Brain microvascular endothelial cell (primary cell): ENCODE data around the gene SIPA1L3.

ENCODE experiments used
- DNase-seq: peaks from one replicate; pipeline ENCODE4 v3.0.0-alpha.2; 2020
- H3K27ac ChIP-seq: fragments of 250-450 bp; sonication (Bioruptor Pico); 2 replicates; pipeline ENCODE4 v1.5.1; 2020; ENCODE audit warnings: mild to moderate bottlenecking, moderate library complexity
- H3K27me3 ChIP-seq: fragments of 250-450 bp; sonication (Bioruptor Pico); replicated peaks from 2 replicates; pipeline ENCODE4 v1.5.1; 2020; ENCODE audit warnings: mild to moderate bottlenecking
- H3K36me3 ChIP-seq: fragments of 250-450 bp; sonication (Bioruptor Pico); replicated peaks from 2 replicates; pipeline ENCODE4 v1.5.1; 2020; ENCODE audit warnings: mild to moderate bottlenecking
- H3K4me3 ChIP-seq: 2 replicates; pipeline ENCODE4 v1.5.1; 2011; ENCODE audit warnings: low read depth, mild to moderate bottlenecking, control low read depth, low read length, moderate library complexity
- in situ Hi-C: cut with HindIII; loops from 2 replicates; pipeline ENCODE4 v1.10.0; 2017; ENCODE audit warnings: low sequenced_read_pairs, low pct_ligation_motif_present
- TF ChIP-seq, protein P1 (sequence below): IDR thresholded peaks from 2 replicates; pipeline ENCODE4 v1.5.1; 2011; ENCODE audit warnings: low read depth, mild to moderate bottlenecking, moderate library complexity, low read length, control low read depth, inconsistent platforms; ENCODE audit errors: missing control alignments

SIPA1L3 gene

DNA sequence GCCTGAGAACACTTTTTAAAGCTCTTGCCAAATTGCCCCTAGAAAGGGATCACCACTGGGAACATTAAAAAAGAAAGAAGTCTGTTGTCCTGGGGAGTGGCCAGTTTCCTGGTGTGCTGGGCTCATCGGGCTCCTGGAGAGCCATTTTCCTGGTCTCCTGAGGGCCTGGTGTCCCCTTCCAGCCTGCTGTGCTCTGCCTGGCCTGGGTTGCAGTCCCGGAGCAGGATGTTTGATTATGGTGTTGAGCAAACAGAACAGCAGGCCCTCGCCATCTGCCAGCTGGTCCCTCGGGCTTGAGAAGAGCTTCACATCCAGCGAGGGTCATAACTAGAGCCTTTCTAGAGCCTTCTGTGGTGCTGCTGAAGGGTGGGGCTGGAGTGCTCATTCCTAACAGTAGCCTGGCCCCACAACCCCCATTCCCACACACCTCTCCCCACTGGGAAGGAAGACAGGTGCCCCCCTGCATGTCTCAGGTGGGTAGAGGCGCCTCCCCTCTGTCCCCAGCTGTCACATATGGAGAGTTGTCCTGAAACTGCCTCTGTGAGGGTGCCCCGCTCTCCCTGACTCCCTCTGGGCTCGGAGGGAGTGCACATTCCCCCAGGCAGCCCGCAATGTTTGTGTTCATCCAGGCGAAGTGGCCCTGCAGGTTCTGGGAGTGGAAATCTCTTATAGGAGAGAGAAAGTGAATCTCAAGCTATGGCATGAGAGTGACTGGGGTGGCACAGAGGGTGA is 151.1 kb downstream of the SIPA1L3 start:
- H3K27ac ChIP-seq: no peak overlapping the region
- H3K27me3 ChIP-seq: no peaks in the 10 kb centered on the region
- no peak overlapping the region for H3K4me3 ChIP-seq
- in situ Hi-C loops: no loop called here
- TF ChIP-seq, protein P1, sequence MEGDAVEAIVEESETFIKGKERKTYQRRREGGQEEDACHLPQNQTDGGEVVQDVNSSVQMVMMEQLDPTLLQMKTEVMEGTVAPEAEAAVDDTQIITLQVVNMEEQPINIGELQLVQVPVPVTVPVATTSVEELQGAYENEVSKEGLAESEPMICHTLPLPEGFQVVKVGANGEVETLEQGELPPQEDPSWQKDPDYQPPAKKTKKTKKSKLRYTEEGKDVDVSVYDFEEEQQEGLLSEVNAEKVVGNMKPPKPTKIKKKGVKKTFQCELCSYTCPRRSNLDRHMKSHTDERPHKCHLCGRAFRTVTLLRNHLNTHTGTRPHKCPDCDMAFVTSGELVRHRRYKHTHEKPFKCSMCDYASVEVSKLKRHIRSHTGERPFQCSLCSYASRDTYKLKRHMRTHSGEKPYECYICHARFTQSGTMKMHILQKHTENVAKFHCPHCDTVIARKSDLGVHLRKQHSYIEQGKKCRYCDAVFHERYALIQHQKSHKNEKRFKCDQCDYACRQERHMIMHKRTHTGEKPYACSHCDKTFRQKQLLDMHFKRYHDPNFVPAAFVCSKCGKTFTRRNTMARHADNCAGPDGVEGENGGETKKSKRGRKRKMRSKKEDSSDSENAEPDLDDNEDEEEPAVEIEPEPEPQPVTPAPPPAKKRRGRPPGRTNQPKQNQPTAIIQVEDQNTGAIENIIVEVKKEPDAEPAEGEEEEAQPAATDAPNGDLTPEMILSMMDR: no peak
- peaks cover 2% of the 10 kb centered on the region for H3K36me3 ChIP-seq
- no peak for DNase-seq

DNA sequence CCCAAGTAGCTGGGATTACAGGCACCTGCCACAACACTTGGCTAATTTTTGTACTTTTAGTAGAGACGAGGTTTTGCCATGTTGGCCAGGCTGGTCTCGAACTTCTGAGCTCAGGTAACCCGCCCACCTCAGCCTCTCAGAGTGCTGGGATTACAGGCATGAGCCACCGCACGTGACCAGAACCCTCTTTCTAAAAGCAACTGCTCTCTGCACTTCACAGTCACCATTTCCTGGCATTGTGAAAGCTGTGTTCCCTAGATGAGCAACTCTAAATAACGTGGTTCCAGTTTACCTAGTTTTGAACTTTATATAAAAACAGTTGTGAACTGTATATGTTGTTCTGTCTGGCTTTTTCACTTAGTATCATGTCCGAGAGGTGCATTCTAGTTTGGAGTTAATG is 152.9 kb downstream of the SIPA1L3 start:
- TF ChIP-seq, protein P1: no peak
- Histone ChIP-seq H3K27ac (no peak overlapping the region), H3K36me3 (no peaks in the 10 kb centered on the region), H3K27me3 (no peaks in the 10 kb centered on the region), H3K4me3 (no peak overlapping the region)
- in situ Hi-C loops: no loop called here
- DNase-seq: no peak

DNA sequence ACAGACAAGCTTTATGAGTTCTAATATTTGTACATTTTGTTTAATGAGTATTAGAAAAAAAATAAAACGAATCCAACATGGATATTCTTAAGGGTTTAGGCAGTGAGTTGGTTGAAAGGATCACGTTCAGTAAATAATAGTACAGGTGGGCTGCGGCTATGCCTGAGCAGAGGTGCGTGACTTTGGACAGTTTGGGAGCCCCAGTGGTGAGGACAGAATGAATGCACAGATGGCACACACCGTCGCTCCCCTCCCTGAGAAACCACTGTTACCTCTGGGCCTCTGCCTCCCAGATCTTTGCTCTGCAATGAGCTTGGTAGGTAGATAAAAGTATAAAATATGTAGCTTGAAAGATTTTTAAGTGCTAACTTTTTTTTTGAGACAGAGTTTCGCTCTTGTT is 153.3 kb downstream of the SIPA1L3 start:
- no peaks in the 10 kb centered on the region for H3K27me3 ChIP-seq
- no peak overlapping the region for H3K27ac ChIP-seq
- no peak overlapping the region for H3K4me3 ChIP-seq
- H3K36me3 ChIP-seq: no peaks in the 10 kb centered on the region
- DNase-seq: no peak
- in situ Hi-C loops: no loop called here
- TF ChIP-seq, protein P1: no peak

DNA sequence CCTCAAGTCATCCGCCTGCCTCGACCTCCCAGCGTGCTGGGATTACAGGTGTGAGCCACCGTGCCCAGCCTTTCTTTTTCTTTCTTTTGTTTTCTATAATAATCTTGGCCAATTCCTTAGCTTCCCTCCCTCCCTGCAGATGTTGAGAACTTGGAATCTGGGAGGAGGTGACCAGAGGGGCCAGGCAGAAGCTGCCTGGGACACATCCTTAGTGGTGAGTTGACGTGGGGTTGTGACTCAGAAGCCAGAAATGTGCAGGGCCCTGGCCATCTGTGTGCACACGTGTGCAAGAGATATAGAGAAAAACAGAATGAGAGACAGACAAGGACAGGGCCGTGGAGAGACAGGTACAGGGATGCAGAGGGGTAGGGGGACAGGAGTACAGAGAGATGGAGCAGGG is 154.3 kb downstream of the SIPA1L3 start:
- Histone ChIP-seq H3K27ac (peak overlapping the region; percentile 47), H3K36me3 (no peaks in the 10 kb centered on the region), H3K27me3 (no peaks in the 10 kb centered on the region), H3K4me3 (no peak overlapping the region)
- DNase-seq: peak; percentile 81
- TF ChIP-seq, protein P1: no peak
- in situ Hi-C loops: no loop called here

DNA sequence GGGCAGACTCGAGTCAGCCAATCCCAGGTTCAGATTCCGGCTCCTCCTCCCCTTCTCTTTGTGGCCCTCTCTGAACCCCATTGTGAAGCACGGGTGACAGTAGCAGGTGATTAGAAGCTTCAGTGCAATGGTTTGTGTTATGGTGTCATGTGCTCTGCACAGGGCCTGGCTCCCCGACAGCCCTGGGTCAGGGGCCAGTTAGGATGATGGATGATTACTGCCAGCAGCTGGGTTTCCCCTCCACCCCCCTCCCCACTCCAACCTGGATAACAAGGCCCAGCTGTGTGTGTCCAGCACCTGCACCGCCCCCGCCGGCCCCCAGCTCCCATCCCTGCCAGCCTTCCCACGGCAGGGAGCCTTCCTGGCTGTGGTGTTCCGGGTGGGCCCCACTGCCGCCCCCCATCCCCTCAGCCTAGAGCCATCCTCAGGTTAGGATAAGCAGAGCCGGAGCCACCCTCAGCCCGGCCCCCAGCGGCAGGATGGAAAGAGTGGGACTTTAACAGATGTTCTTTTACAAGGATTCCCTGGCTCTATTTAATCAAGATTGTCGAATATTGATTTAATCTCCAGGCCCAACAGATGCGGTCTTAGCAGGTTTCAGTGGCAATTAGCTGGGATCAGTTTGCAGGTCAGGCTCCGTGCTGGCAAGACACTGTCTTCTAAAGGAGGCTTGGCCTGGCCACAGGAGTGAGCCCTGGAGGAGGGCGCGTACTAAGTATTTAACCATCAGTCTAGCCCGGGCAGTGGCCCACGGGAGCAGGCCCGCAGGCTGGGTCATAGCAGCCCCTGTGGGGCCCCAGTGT is 156.2 kb downstream of the SIPA1L3 start:
- Histone ChIP-seq H3K36me3 (no peaks in the 10 kb centered on the region), H3K27ac (no peak overlapping the region), H3K27me3 (no peaks in the 10 kb centered on the region), H3K4me3 (no peak overlapping the region)
- no peak for DNase-seq
- TF ChIP-seq, protein P1: no peak
- in situ Hi-C loops: no loop called here
